BE2C (cell line): Measurements from ENCODE around the gene HAS3.
A peak's percentile ranks its signal among the peaks of the same experiment; 100 is the strongest.
"Not testable (repeated sequence)": the region's sequence is repeated elsewhere in the genome, so short reads cannot be mapped to it uniquely, and the experiment has no call there.

Experiments used
- DNase-seq: peaks from one replicate; pipeline ENCODE4 v3.0.0-alpha.2; 2020
- H3K27me3 ChIP-seq: fragments of 250-450 bp; sonication (Bioruptor Pico); 2 replicates; pipeline ENCODE4 v1.5.1; 2020; ENCODE audit warnings: mild to moderate bottlenecking
- H3K36me3 ChIP-seq: fragments of 250-450 bp; sonication (Bioruptor Pico); 2 replicates; pipeline ENCODE4 v1.5.1; 2020; ENCODE audit warnings: mild to moderate bottlenecking
- H3K4me1 ChIP-seq: fragments of 250-450 bp; sonication (Bioruptor Pico); 2 replicates; pipeline ENCODE4 v1.5.1; 2020
- H3K4me3 ChIP-seq: 2 replicates; pipeline ENCODE4 v1.5.1; 2011; ENCODE audit warnings: low read depth, low read length
- H3K9me3 ChIP-seq: fragments of 250-450 bp; sonication (Bioruptor Pico); 2 replicates; pipeline ENCODE4 v1.5.1; 2020
- CTCF ChIP-seq: IDR thresholded peaks from 2 replicates; pipeline ENCODE4 v1.5.1; 2012; ENCODE audit warnings: mild to moderate bottlenecking, low read depth, low read length

HAS3 gene

DNA sequence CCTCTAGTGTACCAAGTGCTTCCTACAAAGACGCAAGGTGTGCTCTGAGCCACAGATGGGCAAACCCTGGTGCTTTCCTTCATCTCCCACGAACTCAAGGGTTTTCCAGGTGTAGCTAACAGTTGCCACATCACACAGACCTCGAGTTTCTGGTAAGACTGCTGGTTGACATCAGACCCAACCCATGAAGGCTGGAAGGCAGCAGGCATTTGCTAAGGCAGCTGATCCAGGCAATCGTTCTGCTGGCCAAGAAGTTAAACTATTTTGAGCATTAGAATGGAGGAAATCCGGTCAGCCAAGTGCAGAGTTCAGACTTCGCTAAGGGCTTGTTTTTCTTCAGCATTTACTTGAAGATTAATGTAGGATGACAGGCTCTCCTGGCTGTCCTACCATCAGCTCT is 11.5 kb downstream of the HAS3 start:
- no peaks in the 10 kb centered on the region for H3K9me3 ChIP-seq
- H3K4me3 ChIP-seq, result no peak overlapping the region
- no peaks in the 10 kb centered on the region for H3K4me1 ChIP-seq
- DNase-seq, result no peak
- TF ChIP-seq CTCF, result no peak
- H3K36me3 ChIP-seq, result peaks cover 39% of the 10 kb centered on the region
- no peaks in the 10 kb centered on the region for H3K27me3 ChIP-seq

DNA sequence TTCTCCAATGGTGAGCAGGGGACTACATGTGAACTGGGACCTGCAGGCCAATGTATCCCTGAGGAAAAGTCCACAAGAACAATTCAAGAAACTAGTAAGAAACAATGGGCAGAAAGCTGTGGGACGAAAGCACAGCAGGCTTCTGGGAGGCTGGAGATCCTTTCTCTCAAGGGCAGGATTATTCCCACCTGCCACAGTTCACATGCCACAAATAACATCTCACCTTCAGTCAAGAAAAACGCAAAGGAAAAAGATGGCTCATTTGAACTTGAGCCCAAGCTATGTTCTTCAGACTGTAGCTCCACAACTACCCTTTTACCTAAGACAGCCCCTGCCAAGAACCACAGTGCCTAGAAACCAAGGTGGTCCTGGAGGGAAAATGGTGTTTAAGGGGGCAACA is 13.0 kb downstream of the HAS3 start:
- TF ChIP-seq CTCF, result no peak
- Histone ChIP-seq H3K27me3 (no peaks in the 10 kb centered on the region), H3K4me1 (no peaks in the 10 kb centered on the region), H3K9me3 (no peaks in the 10 kb centered on the region), H3K36me3 (peaks cover 40% of the 10 kb centered on the region), H3K4me3 (no peak overlapping the region)
- DNase-seq, result no peak

GRCh38 chr16:69118994-69119393 is 13.5 kb downstream of the HAS3 start:
- Histone ChIP-seq H3K9me3 (no peaks in the 10 kb centered on the region), H3K4me3 (no peak overlapping the region), H3K4me1 (no peaks in the 10 kb centered on the region), H3K36me3 (peaks cover 40% of the 10 kb centered on the region), H3K27me3 (no peaks in the 10 kb centered on the region)
- no peak for DNase-seq
- TF ChIP-seq CTCF, result no peak

- H3K36me3 ChIP-seq, result peaks cover 40% of the 10 kb centered on the region
- TF ChIP-seq CTCF, result no peak
- H3K27me3 ChIP-seq, result no peaks in the 10 kb centered on the region
These were observed 14.1 kb downstream of the HAS3 start for GRCh38 chr16:69119536-69119935.

DNA sequence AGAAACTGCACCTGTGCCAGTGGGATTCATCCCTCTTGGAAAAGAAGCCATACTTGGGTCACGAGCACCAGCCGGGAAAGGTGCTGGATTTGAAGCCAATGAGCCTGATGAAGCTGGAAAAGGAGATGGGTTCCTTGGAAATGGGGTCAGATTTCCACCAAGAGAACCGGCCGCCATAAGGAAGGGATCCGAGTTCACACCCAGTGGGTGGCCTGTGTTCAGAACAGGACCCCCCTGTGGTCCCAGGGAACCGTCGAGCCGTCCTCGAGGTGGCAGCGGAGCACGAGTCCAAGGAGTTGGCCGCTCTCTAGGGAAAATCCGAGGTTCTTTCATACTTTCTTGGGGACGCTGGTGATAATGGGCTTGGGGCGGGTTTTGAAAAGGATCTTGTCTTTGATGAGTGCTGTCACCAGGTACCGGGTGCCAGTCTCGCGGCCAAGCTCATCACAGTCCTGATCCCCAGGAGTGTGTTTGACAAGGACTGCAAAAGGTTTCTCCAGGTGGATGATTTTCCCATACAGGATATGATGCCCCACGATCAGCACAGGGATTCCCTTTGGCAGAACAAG is 14.7 kb downstream of the HAS3 start:
- TF ChIP-seq CTCF, result no peak
- Histone ChIP-seq H3K27me3 (no peaks in the 10 kb centered on the region), H3K36me3 (peaks cover 40% of the 10 kb centered on the region), H3K9me3 (no peaks in the 10 kb centered on the region), H3K4me3 (no peak overlapping the region), H3K4me1 (no peaks in the 10 kb centered on the region)
- no peak for DNase-seq

More at GRCh38 chr16:69119536-69119935, 14.1 kb downstream of the HAS3 start:
- no peaks in the 10 kb centered on the region for H3K4me1 ChIP-seq
- H3K4me3 ChIP-seq, result no peak overlapping the region
- DNase-seq, result no peak
- H3K9me3 ChIP-seq, result no peaks in the 10 kb centered on the region

DNA sequence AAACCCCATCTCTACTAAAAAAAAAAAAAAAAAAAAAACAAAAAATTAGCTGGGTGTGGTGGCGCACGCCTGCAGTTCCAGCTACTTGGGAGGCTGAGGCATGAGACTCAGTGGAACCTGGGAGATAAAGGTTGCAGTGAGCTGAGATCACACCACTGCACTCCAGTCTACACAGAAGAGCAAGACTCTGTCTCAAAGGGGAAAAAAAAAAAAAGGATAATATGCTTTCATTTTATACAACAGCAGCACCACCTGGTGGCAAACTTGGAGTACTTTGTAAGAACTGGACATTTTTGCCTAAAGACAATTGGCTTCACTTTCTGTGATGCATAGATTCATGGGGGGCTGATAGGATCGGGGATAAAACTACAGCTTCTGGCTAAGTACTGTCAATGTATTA is 18.5 kb downstream of the HAS3 start:
- peaks cover 23% of the 10 kb centered on the region for H3K36me3 ChIP-seq
- peak; percentile 79 for DNase-seq

GRCh38 chr16:69124406-69124805 is 19.0 kb downstream of the HAS3 start:
- not testable (repeated sequence) for H3K27me3 ChIP-seq, H3K9me3 ChIP-seq, H3K4me1 ChIP-seq, DNase-seq, H3K4me3 ChIP-seq
- peaks cover 18% of the 10 kb centered on the region for H3K36me3 ChIP-seq

More for the DNA sequence above, 18.5 kb downstream of the HAS3 start:
- no peak overlapping the region for H3K4me3 ChIP-seq
- no peaks in the 10 kb centered on the region for H3K27me3 ChIP-seq
- H3K9me3 ChIP-seq, result no peaks in the 10 kb centered on the region
- TF ChIP-seq CTCF, result peak; percentile 76
- no peaks in the 10 kb centered on the region for H3K4me1 ChIP-seq

DNA sequence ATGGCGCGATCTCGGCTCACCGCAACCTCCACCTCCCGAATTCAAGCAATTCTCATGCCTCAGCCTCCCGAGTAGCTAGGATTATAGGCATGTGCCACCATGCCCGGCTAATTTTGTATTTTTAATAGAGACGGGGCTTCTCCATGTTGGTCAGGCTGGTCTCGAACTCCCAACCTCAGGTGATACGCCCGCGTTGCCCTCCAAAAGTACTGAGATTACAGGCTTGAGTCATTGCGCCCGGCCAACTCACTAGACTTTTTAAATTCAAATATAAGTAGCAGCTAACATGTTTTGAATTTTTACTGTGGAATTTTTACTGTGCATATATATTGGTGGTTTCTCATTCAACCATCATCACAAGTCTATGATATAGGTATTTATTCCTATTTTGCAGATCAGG is 19.5 kb downstream of the HAS3 start:
- DNase-seq, H3K27me3 ChIP-seq: not testable (repeated sequence)

More for the DNA sequence above, 19.5 kb downstream of the HAS3 start:
- not testable (repeated sequence) for H3K4me3 ChIP-seq, H3K4me1 ChIP-seq, H3K9me3 ChIP-seq
- H3K36me3 ChIP-seq, result peaks cover 13% of the 10 kb centered on the region
